CD8-positive, alpha-beta memory T cell (primary cell): Measurements from ENCODE around the gene ZNG1B. TPM values are rescaled to one million over a fixed set of nuclear protein-coding genes. Genes with fewer than 3 reads are reported as not detected.
"Not testable (repeated sequence)": the region's sequence is repeated elsewhere in the genome, so short reads cannot be mapped to it uniquely, and the experiment has no call there.

Experiments
- CTCF ChIA-PET: fragments of 350-600 bp; sonication (Branson Sonifier 250); formaldehyde crosslinking; loops from one replicate; lab custom pipeline; 2021; ENCODE audit warnings: antibody characterized with exemption; lab: Charles Lee
- POLR2A ChIA-PET: fragments of 350-600 bp; sonication (Branson Sonifier 250); formaldehyde crosslinking; loops from one replicate; lab custom pipeline; 2021; ENCODE audit warnings: antibody characterized with exemption; lab: Charles Lee
- DNase-seq, 5 donors: peaks; one replicate each; pipeline versions ENCODE4 v3.0.0 to v3.0.0-alpha.2; 2020 to 2022; ENCODE audit warnings: mixed read lengths in 1 of 5
- H3K27ac ChIP-seq: one replicate; pipeline ENCODE4 v1.7.0; 2013; ENCODE audit warnings: low read depth, mild to moderate bottlenecking, low read length, moderate library complexity
- H3K27me3 ChIP-seq: 2 replicates; pipeline ENCODE4 v1.7.0; 2013; ENCODE audit warnings: low read length, mild to moderate bottlenecking; ENCODE audit not compliant: insufficient read depth, poor library complexity, severe bottlenecking
- H3K36me3 ChIP-seq: 2 replicates; pipeline ENCODE4 v1.7.0; 2013; ENCODE audit warnings: mild to moderate bottlenecking, low read length, moderate library complexity; ENCODE audit not compliant: insufficient read depth
- H3K4me1 ChIP-seq: 2 replicates; pipeline ENCODE4 v1.7.0; 2013; ENCODE audit warnings: mild to moderate bottlenecking, low read length, moderate library complexity; ENCODE audit not compliant: insufficient read depth
- H3K4me3 ChIP-seq: 2 replicates; pipeline ENCODE4 v1.7.0; 2013; ENCODE audit warnings: mild to moderate bottlenecking, low read length
- H3K9me3 ChIP-seq: 2 replicates; pipeline ENCODE4 v1.7.0; 2013; ENCODE audit warnings: mild to moderate bottlenecking, low read length
- H3K27ac Mint-ChIP-seq, 8 donors: one replicate each; pipeline ENCODE4 v1.8.0; 2020 to 2021; ENCODE audit warnings: mixed read lengths in 8 of 8, mild to moderate bottlenecking in 6 of 8, inconsistent platforms in 3 of 8, moderate library complexity in 3 of 8
- H3K27me3 Mint-ChIP-seq, 2 donors: one replicate each; pipeline ENCODE4 v1.8.0; 2020 to 2021; ENCODE audit warnings: mixed read lengths in 2 of 2, mild to moderate bottlenecking in 1 of 2, moderate library complexity in 1 of 2
- H3K36me3 Mint-ChIP-seq, 3 donors: one replicate each; pipeline ENCODE4 v1.8.0; 2020 to 2021; ENCODE audit warnings: mixed read lengths in 3 of 3, inconsistent platforms in 1 of 3, mild to moderate bottlenecking in 1 of 3
- H3K4me1 Mint-ChIP-seq, 3 donors: one replicate each; pipeline ENCODE4 v1.8.0; 2020 to 2021; ENCODE audit warnings: mixed read lengths in 3 of 3, inconsistent platforms in 1 of 3, mild to moderate bottlenecking in 1 of 3
- H3K4me3 Mint-ChIP-seq, 7 donors: one replicate each; pipeline ENCODE4 v1.8.0; 2020 to 2021; ENCODE audit warnings: mixed read lengths in 7 of 7, mild to moderate bottlenecking in 6 of 7, moderate library complexity in 4 of 7, inconsistent platforms in 2 of 7
- H3K9me3 Mint-ChIP-seq, 5 donors: one replicate each; pipeline ENCODE4 v1.8.0; 2020 to 2022; ENCODE audit warnings: mixed read lengths in 5 of 5, mild to moderate bottlenecking in 3 of 5, moderate library complexity in 2 of 5, inconsistent platforms in 1 of 5
- polyA plus RNA-seq: library from polyadenylated mRNA; unstranded; fragments of 300-500 nt; fragmentation: Illumina TruSeq; gene quantifications from one replicate; pipeline ENCODE4 v1.2.3, GENCODE V29; 2021
- total RNA-seq, 2 experiments: library from RNA; stranded (reverse); gene quantifications; one replicate each; pipeline ENCODE4 v1.2.3, GENCODE V29; 2021

Gene ZNG1B
- total RNA-seq (10 to 100 TPM; 34.6 to 40.5 TPM), polyA plus RNA-seq (28.8 TPM)

DNA sequence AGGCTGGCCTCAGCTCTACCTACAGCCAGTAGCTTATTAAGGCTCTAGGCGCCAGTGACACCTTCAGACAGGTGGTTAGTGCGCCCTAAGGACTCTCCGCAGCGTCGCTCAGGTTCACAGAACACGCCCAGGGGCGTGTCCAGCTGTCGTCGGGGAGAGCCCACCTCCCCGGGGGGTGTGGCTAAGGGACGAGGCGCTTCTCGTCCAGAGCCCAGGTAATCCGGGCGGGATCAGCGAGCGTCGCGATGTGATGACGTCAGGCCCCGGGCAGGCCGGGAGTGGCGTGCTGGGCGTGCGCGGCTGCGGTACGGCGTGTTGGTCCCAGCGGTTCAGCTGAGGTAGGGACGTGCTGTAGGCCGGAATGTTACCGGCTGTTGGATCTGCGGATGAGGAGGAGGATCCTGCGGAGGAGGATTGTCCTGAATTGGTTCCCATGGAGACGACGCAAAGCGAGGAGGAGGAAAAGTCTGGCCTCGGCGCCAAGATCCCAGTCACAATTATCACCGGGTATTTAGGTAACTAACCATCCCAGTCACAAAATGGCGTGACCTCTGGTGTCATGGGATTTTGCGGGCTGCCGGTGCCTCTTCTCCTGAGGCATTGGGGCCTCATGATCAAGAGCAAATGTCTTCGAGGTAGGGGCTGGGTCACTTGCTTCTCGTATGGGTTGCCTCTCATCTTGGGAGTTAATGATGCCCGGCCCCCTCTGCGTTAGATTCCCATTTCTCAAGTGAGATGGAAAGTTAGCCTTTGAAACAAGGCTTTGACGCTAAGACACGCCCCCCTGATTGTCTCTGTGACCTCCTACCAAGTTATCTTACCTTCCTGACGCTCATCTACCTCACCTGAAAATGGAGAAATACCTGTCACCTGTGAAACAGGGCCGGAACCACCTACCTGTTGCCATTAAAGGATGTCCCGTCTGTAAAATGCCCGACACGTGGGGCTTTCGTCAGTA lies at the start of gene ZNG1B:
TSS of gene ZNG1B (plus strand) at position 184 of the 958 bp plus-strand sequence. CDS start at position 362, 178 bp downstream.
- peak within 1 kb of the TSS; percentile 81 to 98 (median 94) for H3K27ac Mint-ChIP-seq

DNA sequence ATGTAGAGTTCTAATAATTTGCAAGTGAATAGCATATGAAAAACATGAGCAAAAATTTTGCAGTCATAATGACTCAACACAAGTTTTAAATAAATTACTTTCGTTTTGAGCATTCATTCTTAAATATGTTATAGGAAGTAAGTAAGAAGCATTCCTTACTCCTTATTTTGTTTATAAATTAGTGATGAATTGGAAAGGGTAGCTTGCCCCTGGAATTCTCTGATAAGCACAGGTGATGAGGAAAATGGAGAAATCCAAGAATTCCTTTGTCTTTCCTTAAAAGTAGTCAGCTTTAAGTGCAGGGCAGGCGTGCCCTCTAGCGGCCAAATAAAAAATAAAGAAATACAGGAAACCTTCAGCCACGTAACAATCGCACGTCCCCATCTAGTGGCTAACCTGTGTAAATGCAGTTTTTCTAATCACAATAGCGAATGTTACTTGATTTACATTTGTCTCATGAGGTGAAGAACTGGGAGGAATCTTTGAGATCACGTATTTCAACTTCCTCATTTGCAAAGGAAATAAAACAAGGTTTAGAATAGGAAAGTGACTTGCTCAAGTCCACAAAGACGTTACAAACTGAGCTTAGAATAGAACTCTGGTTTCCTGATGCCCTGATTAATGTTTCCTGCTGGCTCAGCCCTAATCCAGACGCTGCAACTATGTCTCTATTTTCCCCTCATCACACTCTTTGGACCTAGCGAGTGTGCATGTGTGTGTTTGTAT lies 47.2 kb upstream of the ZNG1B start:
- H3K27me3 ChIP-seq: no peaks in the 10 kb centered on the region
- H3K27ac ChIP-seq: no peak overlapping the region
- DNase-seq: peak; percentile 11 to 81 (median 72)
- peak overlapping the region; percentile 51 for H3K4me3 ChIP-seq
- Mint-ChIP-seq H3K36me3 (no peaks in the 10 kb centered on the region), H3K4me1 (peaks cover 11 to 16% (median 11%) of the 10 kb centered on the region in 3 donors), H3K27me3 (peaks cover 0 to 18% of the 10 kb centered on the region in 2 donors), H3K27ac (peak overlapping the region in 7 of 8 donors; percentile 14 to 75 (median 52)), H3K4me3 (peak overlapping the region; percentile 63 to 85 (median 73)), H3K9me3 (no peaks in the 10 kb centered on the region)
- peaks cover 4% of the 10 kb centered on the region for H3K4me1 ChIP-seq
- ChIA-PET CTCF (interaction anchor here (0.7 to 3.8 kb wide), 20 partner anchors 9 to 260 kb away, joined by 3 to 36 read pairs (median 4); partner anchors contain the start of gene PSD4), POLR2A (no interaction called here)
- no peaks in the 10 kb centered on the region for H3K9me3 ChIP-seq
- no peaks in the 10 kb centered on the region for H3K36me3 ChIP-seq

More for the DNA sequence above, at the start of gene ZNG1B:
- H3K27me3 ChIP-seq, H3K4me1 Mint-ChIP-seq, H3K4me1 ChIP-seq, H3K9me3 Mint-ChIP-seq, H3K36me3 Mint-ChIP-seq, H3K27me3 Mint-ChIP-seq, H3K36me3 ChIP-seq, POLR2A ChIA-PET, H3K9me3 ChIP-seq, CTCF ChIA-PET: not testable (repeated sequence)
- Histone ChIP-seq H3K27ac (peak within 1 kb of the TSS; percentile 61), H3K4me3 (peak within 1 kb of the TSS; percentile 55)
- H3K4me3 Mint-ChIP-seq: peak within 1 kb of the TSS; percentile 76 to 91 (median 88)
- DNase-seq: peak; percentile 66 to 91 (median 85)

DNA sequence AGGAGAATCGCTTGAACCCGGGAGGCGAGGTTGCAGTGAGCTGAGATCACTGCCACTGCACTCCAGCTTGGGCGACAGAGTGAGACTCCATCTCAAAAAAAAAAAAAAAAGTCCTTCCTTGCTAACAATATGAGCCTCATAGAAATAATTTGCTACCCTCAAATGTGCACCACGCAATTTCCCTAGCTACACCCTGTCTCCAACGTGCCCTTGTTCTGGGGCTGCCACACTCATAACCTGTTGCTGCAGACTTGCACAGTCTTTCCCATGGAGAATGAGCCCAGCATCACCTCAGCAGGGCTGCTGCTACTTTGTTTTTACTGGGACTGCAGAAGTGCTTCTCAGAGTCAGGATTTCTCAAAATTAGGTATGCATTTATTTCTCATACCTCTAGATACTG lies 46.4 kb upstream of the ZNG1B start:
- H3K27ac Mint-ChIP-seq: peak overlapping the region in 1 of 8 donors; percentile 64
- H3K9me3 ChIP-seq: no peaks in the 10 kb centered on the region
- H3K27me3 Mint-ChIP-seq: peaks cover 0 to 13% of the 10 kb centered on the region in 2 donors
- peaks cover 11 to 16% (median 11%) of the 10 kb centered on the region in 3 donors for H3K4me1 Mint-ChIP-seq
- H3K36me3 Mint-ChIP-seq: no peaks in the 10 kb centered on the region
- H3K27ac ChIP-seq: no peak overlapping the region
- no peaks in the 10 kb centered on the region for H3K27me3 ChIP-seq
- no peak for DNase-seq
- peak overlapping the region in 1 of 7 donors; percentile 43 for H3K4me3 Mint-ChIP-seq
- no peaks in the 10 kb centered on the region for H3K9me3 Mint-ChIP-seq
- H3K36me3 ChIP-seq: no peaks in the 10 kb centered on the region
- CTCF ChIA-PET: interaction anchor here (0.7 to 3.8 kb wide), 17 partner anchors 10 to 261 kb away, joined by 3 to 36 read pairs (median 5); no protein-coding TSS in a partner anchor
- no peak overlapping the region for H3K4me3 ChIP-seq
- POLR2A ChIA-PET: no interaction called here
- H3K4me1 ChIP-seq: peaks cover 4% of the 10 kb centered on the region

DNA sequence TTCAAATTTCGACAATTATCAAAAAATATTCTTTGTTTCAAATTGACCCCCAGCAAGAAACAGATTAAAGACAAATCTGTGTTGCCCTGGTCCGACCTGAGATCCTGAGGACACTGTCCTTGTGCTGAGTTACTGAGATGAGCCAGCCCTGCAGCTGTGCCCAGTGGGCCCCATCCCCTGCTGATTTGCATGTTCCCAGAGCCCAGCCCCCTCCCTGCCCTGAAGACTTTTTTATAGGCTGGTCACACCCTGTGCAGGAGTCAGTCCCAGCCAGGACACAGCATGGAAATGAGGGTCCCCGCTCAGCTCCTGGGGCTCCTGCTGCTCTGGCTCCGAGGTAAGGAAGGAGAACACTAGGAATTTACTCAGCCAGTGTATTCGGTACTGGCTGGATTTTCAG lies 31.4 kb upstream of the ZNG1B start:
- Mint-ChIP-seq H3K9me3 (no peaks in the 10 kb centered on the region), H3K4me3 (no peak overlapping the region), H3K4me1 (no peaks in the 10 kb centered on the region), H3K36me3 (no peaks in the 10 kb centered on the region), H3K27ac (no peak overlapping the region), H3K27me3 (peaks cover 13 to 48% of the 10 kb centered on the region in 2 donors)
- no peaks in the 10 kb centered on the region for H3K4me1 ChIP-seq
- POLR2A ChIA-PET: no interaction called here
- no peaks in the 10 kb centered on the region for H3K36me3 ChIP-seq
- no peaks in the 10 kb centered on the region for H3K9me3 ChIP-seq
- no peak overlapping the region for H3K4me3 ChIP-seq
- no peaks in the 10 kb centered on the region for H3K27me3 ChIP-seq
- CTCF ChIA-PET: no interaction called here
- no peak for DNase-seq
- H3K27ac ChIP-seq: no peak overlapping the region

DNA sequence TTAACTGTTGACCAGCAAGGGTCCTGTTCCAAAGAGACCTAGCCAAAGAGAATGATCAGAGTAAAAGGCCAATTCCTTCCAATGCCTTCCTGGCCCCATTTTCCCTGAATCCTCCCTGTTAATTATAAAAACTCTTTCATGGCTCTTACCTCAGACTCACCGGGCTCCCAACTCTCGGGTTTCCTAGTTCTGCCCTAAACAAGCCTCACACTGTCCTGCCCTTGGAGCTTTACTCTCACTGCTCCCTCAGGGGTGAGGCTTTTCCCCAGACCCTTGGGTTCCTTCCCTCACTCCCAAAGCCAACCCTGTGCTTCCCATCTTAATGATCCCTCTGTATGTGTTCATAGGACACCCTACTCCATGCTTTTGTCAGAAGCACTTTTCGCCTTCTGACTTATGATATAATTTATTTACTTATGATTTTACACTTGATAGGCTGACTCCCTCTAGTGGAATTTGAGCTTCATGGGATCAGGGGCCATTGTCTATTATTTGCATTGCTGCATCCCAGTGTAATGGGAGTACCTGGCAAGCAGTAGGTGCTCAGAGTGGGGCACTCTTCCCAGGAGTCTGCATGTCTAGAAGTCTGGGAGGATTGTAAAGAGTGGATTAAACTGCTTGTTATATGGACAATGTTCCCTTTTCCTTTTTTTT lies 29.9 kb upstream of the ZNG1B start:
- POLR2A ChIA-PET: no interaction called here
- H3K4me1 Mint-ChIP-seq: no peaks in the 10 kb centered on the region

DNA sequence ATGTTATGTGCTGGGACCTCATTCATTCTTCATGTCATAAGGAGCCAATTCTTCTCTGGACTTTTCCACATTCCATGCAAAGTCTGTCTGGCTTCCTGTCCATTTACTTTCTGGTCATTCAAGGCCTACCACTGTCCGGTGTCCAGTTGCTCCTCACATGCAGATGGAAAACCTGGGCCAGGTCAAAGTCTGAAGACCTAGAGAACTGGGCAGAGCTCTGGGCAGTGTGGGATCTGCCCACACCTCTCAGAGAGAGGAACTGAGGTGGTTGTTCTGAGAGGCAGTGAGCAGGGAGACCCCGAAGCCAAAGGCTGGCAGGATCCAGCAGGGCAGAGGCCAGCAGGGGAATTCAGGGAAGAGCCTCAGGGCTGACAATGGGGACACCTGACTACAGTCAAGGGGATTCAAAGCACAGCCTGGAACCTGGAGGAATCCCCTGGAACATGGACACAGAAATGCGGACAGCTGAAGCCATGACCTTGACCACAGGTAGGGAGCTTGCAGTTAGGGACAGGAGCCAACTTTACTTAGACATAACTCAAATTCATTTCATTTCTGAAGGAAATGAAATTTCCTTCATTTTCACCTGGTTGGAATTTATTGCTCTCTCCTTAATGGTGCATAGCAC lies 25.7 kb upstream of the ZNG1B start:
- H3K4me1 Mint-ChIP-seq, POLR2A ChIA-PET, H3K27me3 ChIP-seq, H3K4me1 ChIP-seq, H3K36me3 ChIP-seq, H3K27ac Mint-ChIP-seq, CTCF ChIA-PET, DNase-seq, H3K9me3 Mint-ChIP-seq, H3K27ac ChIP-seq, H3K9me3 ChIP-seq, H3K36me3 Mint-ChIP-seq, H3K4me3 ChIP-seq, H3K4me3 Mint-ChIP-seq: not testable (repeated sequence)
- peaks cover 4 to 17% of the 10 kb centered on the region in 2 donors for H3K27me3 Mint-ChIP-seq

More for the DNA sequence above, 29.9 kb upstream of the ZNG1B start:
- Mint-ChIP-seq H3K27me3 (peaks cover 8 to 40% of the 10 kb centered on the region in 2 donors), H3K36me3 (no peaks in the 10 kb centered on the region), H3K9me3 (no peaks in the 10 kb centered on the region), H3K4me3 (no peak overlapping the region), H3K27ac (no peak overlapping the region)
- Histone ChIP-seq H3K4me3 (no peak overlapping the region), H3K9me3 (no peaks in the 10 kb centered on the region), H3K36me3 (no peaks in the 10 kb centered on the region), H3K4me1 (no peaks in the 10 kb centered on the region), H3K27ac (no peak overlapping the region), H3K27me3 (no peaks in the 10 kb centered on the region)
- DNase-seq: no peak
- CTCF ChIA-PET: interaction anchor here (1.8 kb wide), 1 partner anchor 17 kb away, joined by 6 read pairs; no protein-coding TSS in a partner anchor

DNA sequence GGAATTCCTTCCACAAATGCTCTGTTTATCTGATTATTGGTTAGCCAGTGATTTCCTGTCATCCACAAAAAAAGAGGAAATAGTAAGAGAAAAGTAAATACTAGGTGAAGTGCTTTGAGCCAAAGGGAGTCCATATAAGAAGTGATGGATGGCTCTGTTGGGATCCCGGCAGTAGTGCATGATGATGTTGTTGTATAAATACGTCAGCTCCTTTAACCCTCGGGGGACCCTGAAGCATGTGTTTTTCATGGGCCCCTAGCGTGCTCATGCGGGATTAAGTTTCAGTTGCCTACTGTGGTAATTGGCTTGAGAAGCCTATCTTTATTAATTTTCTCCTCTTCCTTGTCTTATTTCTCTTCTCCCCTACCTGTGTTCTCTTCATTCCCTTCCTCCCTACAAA lies 24.7 kb upstream of the ZNG1B start:
- H3K27ac ChIP-seq, H3K27me3 Mint-ChIP-seq, H3K4me1 ChIP-seq, H3K27ac Mint-ChIP-seq, H3K9me3 ChIP-seq, H3K36me3 ChIP-seq, DNase-seq, POLR2A ChIA-PET, H3K9me3 Mint-ChIP-seq, H3K4me1 Mint-ChIP-seq, H3K27me3 ChIP-seq, CTCF ChIA-PET, H3K4me3 ChIP-seq, H3K4me3 Mint-ChIP-seq, H3K36me3 Mint-ChIP-seq: not testable (repeated sequence)
